Fibroblast of lung (primary cell): ENCODE data around the gene ECHDC3. TPM values are rescaled to one million over a fixed set of nuclear protein-coding genes. Genes with fewer than 3 reads are reported as not detected.

ENCODE experiments used
- DNase-seq, 2 donors: peaks; one replicate each; pipeline versions ENCODE4 v3.0.0 to v3.0.0-alpha.2; 2010; ENCODE audit warnings: low read depth in 2 of 2
- H2AFZ ChIP-seq: 2 replicates; pipeline ENCODE4 v1.5.1; 2012; ENCODE audit warnings: low read length, control low read depth, inconsistent platforms
- H3K27ac ChIP-seq: 2 replicates; pipeline ENCODE4 v1.5.1; 2011; ENCODE audit warnings: low read length, control low read depth; ENCODE audit not compliant: insufficient read depth
- H3K27me3 ChIP-seq: 2 replicates; pipeline ENCODE4 v1.5.1; 2011; ENCODE audit warnings: mild to moderate bottlenecking, low read length; ENCODE audit not compliant: control insufficient read depth, insufficient read depth
- H3K36me3 ChIP-seq: 2 replicates; pipeline ENCODE4 v1.5.1; 2011; ENCODE audit warnings: low read length; ENCODE audit not compliant: control insufficient read depth, insufficient read depth
- H3K4me1 ChIP-seq: 2 replicates; pipeline ENCODE4 v1.5.1; 2011; ENCODE audit warnings: low read length; ENCODE audit not compliant: control insufficient read depth, insufficient read depth; ENCODE audit errors: extremely low read depth
- H3K4me2 ChIP-seq: 2 replicates; pipeline ENCODE4 v1.5.1; 2011; ENCODE audit warnings: low read length, control low read depth; ENCODE audit not compliant: insufficient read depth; ENCODE audit errors: extremely low read depth
- H3K4me3 ChIP-seq, 4 experiments: fragments of 200-600 bp in 1 of 4; sonication (generic) in 1 of 4; replicated peaks in 1 of 4; 2 replicates each; pipeline ENCODE4 v1.5.1; 2011 to 2016; ENCODE audit warnings: low read length in 4 of 4, low read depth in 3 of 4, mild to moderate bottlenecking in 3 of 4, control low read depth in 2 of 4, inconsistent platforms in 1 of 4, mixed read lengths in 1 of 4; ENCODE audit not compliant: insufficient read depth in 1 of 4; ENCODE audit errors: control extremely low read depth in 1 of 4
- H3K79me2 ChIP-seq: 2 replicates; pipeline ENCODE4 v1.5.1; 2012; ENCODE audit warnings: mild to moderate bottlenecking, low read length, inconsistent platforms; ENCODE audit not compliant: control insufficient read depth, insufficient read depth
- H3K9ac ChIP-seq: 2 replicates; pipeline ENCODE4 v1.5.1; 2011; ENCODE audit warnings: mild to moderate bottlenecking, low read length, control low read depth; ENCODE audit not compliant: insufficient read depth
- H3K9me3 ChIP-seq: 2 replicates; pipeline ENCODE4 v1.5.1; 2012; ENCODE audit warnings: low read depth, low read length; ENCODE audit not compliant: control insufficient read depth, insufficient read depth
- H4K20me1 ChIP-seq: 2 replicates; pipeline ENCODE4 v1.5.1; 2011; ENCODE audit warnings: low read length; ENCODE audit not compliant: control insufficient read depth, insufficient read depth; ENCODE audit errors: extremely low read depth
- EZH2 ChIP-seq: IDR thresholded peaks from 2 replicates; pipeline ENCODE4 v1.5.1; 2012; ENCODE audit warnings: low read length, control low read depth, mild to moderate bottlenecking; ENCODE audit errors: missing control alignments
- polyA plus RNA-seq, 2 donors: library from polyadenylated mRNA; depleted of rRNA in 1 of 2; stranded (reverse) in 1 of 2; unstranded in 1 of 2; fragments of >200 nt; gene quantifications; 2 replicates each; pipeline ENCODE4 v1.2.1, GENCODE V29; 2011 to 2012; ENCODE audit warnings: missing spikeins in 1 of 2
- total RNA-seq: library from RNA; depleted of rRNA; stranded (reverse); fragments of >200 nt; gene quantifications from 2 replicates; pipeline ENCODE4 v1.2.1, GENCODE V29; 2014
- TF ChIP-seq, protein P1 (sequence below), 2 donors: IDR thresholded peaks in 1 of 2; conservative IDR thresholded peaks in 1 of 2; 1 replicate in 1 of 2; 2 replicates in 1 of 2; pipeline ENCODE4 v1.5.1; 2011 to 2012; ENCODE audit warnings: low read length in 2 of 2, control low read depth in 1 of 2, inconsistent platforms in 1 of 2, low read depth in 1 of 2, mild to moderate bottlenecking in 1 of 2

Gene ECHDC3
- total and polyA plus RNA-seq, 2 donors (not counting 1 experiment from before 2014, with no cell fraction given): 6.1 to 17.7 TPM

DNA sequence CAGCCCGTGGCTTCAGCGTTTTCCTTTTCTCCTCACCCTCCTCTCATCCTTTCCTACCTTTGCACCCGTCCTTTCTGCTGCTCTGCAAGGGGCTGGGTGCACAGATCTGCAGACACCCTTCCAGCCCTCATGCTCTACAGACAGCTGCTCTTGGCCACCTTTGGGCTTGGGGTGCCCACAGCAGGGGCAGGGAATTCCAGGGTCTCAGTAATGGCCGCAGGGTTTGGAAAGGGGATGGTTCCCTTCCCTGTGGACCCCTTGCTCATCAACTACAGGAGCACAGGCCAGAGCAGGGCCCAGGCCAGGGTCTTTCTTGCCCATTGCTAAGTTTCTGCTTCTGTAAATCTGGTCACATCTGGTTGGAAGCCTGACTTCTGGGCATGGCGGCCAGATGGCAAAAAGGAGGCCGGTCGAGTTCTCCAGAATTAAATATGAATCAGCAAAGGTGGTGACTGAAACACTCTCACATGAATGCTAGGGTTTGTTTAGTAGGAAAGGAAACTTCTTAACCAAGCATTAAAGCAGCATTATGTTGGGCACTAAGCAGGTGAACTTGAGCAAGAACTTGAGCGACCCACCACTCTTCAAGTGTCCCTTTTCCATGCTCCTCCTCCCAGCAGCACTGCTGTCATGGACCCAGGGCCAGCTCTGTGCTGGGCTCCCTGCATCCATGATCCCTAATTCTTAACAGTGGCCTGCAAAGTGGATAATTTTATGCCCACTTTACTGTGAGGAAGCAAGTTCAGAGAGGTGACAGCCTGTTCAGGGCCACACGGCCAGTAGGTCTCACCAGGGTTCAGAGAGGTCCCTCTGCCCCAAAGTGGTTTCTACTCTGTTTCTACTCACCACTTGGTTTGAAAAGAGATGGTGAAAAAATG, 1.5 kb downstream of the ECHDC3 start:
- no peaks in the 10 kb centered on the region for H3K79me2 ChIP-seq
- H4K20me1 ChIP-seq: no peaks in the 10 kb centered on the region
- no peak overlapping the region for H3K27ac ChIP-seq
- no peaks in the 10 kb centered on the region for H3K27me3 ChIP-seq
- H3K4me2 ChIP-seq: peak overlapping the region; percentile 44
- H3K4me3 ChIP-seq: peak overlapping the region in 3 of 4 experiments; percentile 44 to 71 (median 62)
- no peaks in the 10 kb centered on the region for H3K9me3 ChIP-seq
- H2AFZ ChIP-seq: no peak overlapping the region
- H3K4me1 ChIP-seq: no peaks in the 10 kb centered on the region
- TF ChIP-seq, protein P1, sequence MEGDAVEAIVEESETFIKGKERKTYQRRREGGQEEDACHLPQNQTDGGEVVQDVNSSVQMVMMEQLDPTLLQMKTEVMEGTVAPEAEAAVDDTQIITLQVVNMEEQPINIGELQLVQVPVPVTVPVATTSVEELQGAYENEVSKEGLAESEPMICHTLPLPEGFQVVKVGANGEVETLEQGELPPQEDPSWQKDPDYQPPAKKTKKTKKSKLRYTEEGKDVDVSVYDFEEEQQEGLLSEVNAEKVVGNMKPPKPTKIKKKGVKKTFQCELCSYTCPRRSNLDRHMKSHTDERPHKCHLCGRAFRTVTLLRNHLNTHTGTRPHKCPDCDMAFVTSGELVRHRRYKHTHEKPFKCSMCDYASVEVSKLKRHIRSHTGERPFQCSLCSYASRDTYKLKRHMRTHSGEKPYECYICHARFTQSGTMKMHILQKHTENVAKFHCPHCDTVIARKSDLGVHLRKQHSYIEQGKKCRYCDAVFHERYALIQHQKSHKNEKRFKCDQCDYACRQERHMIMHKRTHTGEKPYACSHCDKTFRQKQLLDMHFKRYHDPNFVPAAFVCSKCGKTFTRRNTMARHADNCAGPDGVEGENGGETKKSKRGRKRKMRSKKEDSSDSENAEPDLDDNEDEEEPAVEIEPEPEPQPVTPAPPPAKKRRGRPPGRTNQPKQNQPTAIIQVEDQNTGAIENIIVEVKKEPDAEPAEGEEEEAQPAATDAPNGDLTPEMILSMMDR (conservative IDR thresholded peaks at IDR 0.05 in 1 of 2, IDR thresholded peaks at IDR 0.05 in 1 of 2; ENCODE audit: low read depth in 1 of 2, low read length in 2 of 2): no peak
- no peak for TF ChIP-seq EZH2
- H3K36me3 ChIP-seq: no peaks in the 10 kb centered on the region
- no peak for DNase-seq
- no peak overlapping the region for H3K9ac ChIP-seq

DNA sequence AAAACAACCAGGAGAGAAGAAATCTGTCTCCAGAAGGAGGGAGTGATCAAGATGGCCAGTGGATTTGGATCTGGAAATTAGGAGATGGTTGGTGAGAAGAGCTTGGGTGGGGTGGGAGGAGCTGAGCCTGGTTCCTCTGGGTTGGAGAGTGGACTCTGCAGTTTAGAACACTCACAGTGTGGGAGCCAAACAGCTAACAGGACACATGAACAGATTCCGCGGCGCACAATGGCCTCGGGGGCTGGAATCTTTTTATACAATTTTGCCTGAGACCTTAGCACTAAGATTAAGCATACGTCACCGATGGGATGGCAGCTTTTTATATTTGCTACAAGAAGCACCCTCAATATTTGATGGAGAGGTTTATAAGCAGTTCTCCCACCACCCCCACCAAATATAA, 2.9 kb downstream of the ECHDC3 start:
- Histone ChIP-seq H3K4me3 (no peak overlapping the region), H3K79me2 (no peaks in the 10 kb centered on the region), H3K4me2 (no peak overlapping the region), H3K4me1 (no peaks in the 10 kb centered on the region), H4K20me1 (no peaks in the 10 kb centered on the region), H3K36me3 (no peaks in the 10 kb centered on the region), H3K27me3 (no peaks in the 10 kb centered on the region), H3K27ac (no peak overlapping the region), H3K9ac (no peak overlapping the region), H2AFZ (no peak overlapping the region), H3K9me3 (no peaks in the 10 kb centered on the region)
- DNase-seq: no peak
- no peak for TF ChIP-seq EZH2
- TF ChIP-seq, protein P1 (conservative IDR thresholded peaks at IDR 0.05 in 1 of 2, IDR thresholded peaks at IDR 0.05 in 1 of 2; ENCODE audit: low read depth in 1 of 2, low read length in 2 of 2): no peak

DNA sequence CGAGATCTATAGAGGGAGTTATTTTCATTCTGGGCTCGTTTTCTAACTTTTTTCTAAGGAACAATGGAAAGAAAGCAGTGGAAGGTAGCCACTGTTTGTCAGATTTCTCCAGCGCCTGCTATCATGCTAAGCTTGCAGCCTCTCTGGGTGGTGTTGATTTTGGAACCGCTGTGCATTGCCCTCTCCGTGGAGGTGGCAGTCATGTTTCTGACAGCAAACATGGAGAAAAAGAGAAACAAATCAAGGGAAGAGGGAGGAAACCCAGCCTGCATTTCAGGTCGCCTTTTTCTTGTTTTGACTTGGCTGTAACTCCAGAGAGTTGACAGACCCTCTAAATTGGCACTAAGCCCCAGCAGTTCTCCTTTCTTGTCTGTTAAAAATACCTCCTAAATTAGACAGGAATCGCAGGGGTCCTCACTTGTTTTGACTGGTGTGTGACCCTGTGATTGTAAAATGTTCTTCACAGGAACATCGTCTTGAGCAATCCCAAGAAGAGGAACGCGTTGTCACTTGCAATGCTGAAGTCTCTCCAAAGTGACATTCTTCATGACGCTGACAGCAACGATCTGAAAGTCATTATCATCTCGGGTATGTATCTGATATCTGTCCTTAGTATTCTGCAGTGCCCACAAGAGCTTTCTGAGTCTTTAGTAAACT, 4.8 kb downstream of the ECHDC3 start:
- Histone ChIP-seq H3K4me1 (no peaks in the 10 kb centered on the region), H3K79me2 (no peaks in the 10 kb centered on the region), H3K9ac (no peak overlapping the region), H4K20me1 (no peaks in the 10 kb centered on the region), H3K36me3 (no peaks in the 10 kb centered on the region), H3K27me3 (no peaks in the 10 kb centered on the region), H3K9me3 (no peaks in the 10 kb centered on the region), H3K4me3 (no peak overlapping the region), H3K27ac (no peak overlapping the region), H3K4me2 (no peak overlapping the region), H2AFZ (no peak overlapping the region)
- TF ChIP-seq, protein P1 (conservative IDR thresholded peaks at IDR 0.05 in 1 of 2, IDR thresholded peaks at IDR 0.05 in 1 of 2; ENCODE audit: low read depth in 1 of 2, low read length in 2 of 2): no peak
- no peak for TF ChIP-seq EZH2
- DNase-seq: no peak
